Osteocyte (in vitro differentiated cells): Measurements from ENCODE around the gene ZFP62. TPM values are rescaled to one million over a fixed set of nuclear protein-coding genes. Genes with fewer than 3 reads are reported as not detected.
A peak's percentile ranks its signal among the peaks of the same experiment; 100 is the strongest.

Source experiments
- DNase-seq: peaks from one replicate; pipeline ENCODE4 v3.0.0; 2021; ENCODE audit warnings: mixed read lengths; ENCODE audit not compliant: unreplicated experiment; ENCODE audit errors: extremely low spot score
- H3K27ac Mint-ChIP-seq: one replicate; pipeline ENCODE4 v1.8.0; 2021; ENCODE audit warnings: mild to moderate bottlenecking, mixed read lengths; ENCODE audit not compliant: unreplicated experiment
- H3K27me3 Mint-ChIP-seq: one replicate; pipeline ENCODE4 v1.8.0; 2021; ENCODE audit warnings: mixed read lengths; ENCODE audit not compliant: unreplicated experiment
- H3K36me3 Mint-ChIP-seq: one replicate; pipeline ENCODE4 v1.8.0; 2021; ENCODE audit warnings: mixed read lengths; ENCODE audit not compliant: unreplicated experiment
- H3K4me1 Mint-ChIP-seq: one replicate; pipeline ENCODE4 v1.8.0; 2021; ENCODE audit warnings: mixed read lengths; ENCODE audit not compliant: unreplicated experiment
- H3K4me3 Mint-ChIP-seq: one replicate; pipeline ENCODE4 v1.8.0; 2021; ENCODE audit warnings: mild to moderate bottlenecking, moderate library complexity, mixed read lengths; ENCODE audit not compliant: unreplicated experiment
- H3K9me3 Mint-ChIP-seq: one replicate; pipeline ENCODE4 v1.8.0; 2021; ENCODE audit warnings: mixed read lengths; ENCODE audit not compliant: unreplicated experiment
- CTCF ChIP-seq: fragments of 200-600 bp; sonication (generic); IDR thresholded peaks from 2 replicates; pipeline ENCODE4 v1.5.0; 2021; ENCODE audit warnings: antibody characterized with exemption, mild to moderate bottlenecking, moderate library complexity
- total RNA-seq: library from RNA; stranded (reverse); gene quantifications from 2 replicates; pipeline ENCODE4 v1.2.1, GENCODE V29; 2021

The ZFP62 gene
- total RNA-seq, 1 donor from 2014 or later: 21.7 TPM

GRCh38 chr5:180813420-180813819 lies 47.7 kb downstream of the ZFP62 start:
- Mint-ChIP-seq H3K36me3 (no peaks in the 10 kb centered on the region), H3K9me3 (no peaks in the 10 kb centered on the region), H3K27me3 (no peaks in the 10 kb centered on the region), H3K4me3 (no peak overlapping the region), H3K27ac (no peak overlapping the region), H3K4me1 (peaks cover 37% of the 10 kb centered on the region)
- DNase-seq: no peak
- no peak for TF ChIP-seq CTCF

GRCh38 chr5:180811623-180812124 lies 49.4 kb downstream of the ZFP62 start:
- Mint-ChIP-seq H3K4me3 (peak overlapping the region; percentile 97), H3K36me3 (no peaks in the 10 kb centered on the region), H3K27me3 (no peaks in the 10 kb centered on the region), H3K4me1 (peaks cover 44% of the 10 kb centered on the region), H3K9me3 (no peaks in the 10 kb centered on the region), H3K27ac (peak overlapping the region; percentile 94)
- no peak for TF ChIP-seq CTCF
- DNase-seq: no peak

GRCh38 chr5:180810959-180811622 lies 50.0 kb downstream of the ZFP62 start:
- Mint-ChIP-seq H3K9me3 (no peaks in the 10 kb centered on the region), H3K27ac (peak overlapping the region; percentile 94), H3K4me3 (peak overlapping the region; percentile 97), H3K4me1 (peaks cover 46% of the 10 kb centered on the region), H3K27me3 (no peaks in the 10 kb centered on the region), H3K36me3 (no peaks in the 10 kb centered on the region)
- TF ChIP-seq CTCF: no peak
- no peak for DNase-seq

- TF ChIP-seq CTCF: no peak
- DNase-seq: peak; percentile 97
- H3K4me3 Mint-ChIP-seq: peak overlapping the region; percentile 97
- H3K4me1 Mint-ChIP-seq: peaks cover 52% of the 10 kb centered on the region
- no peaks in the 10 kb centered on the region for H3K9me3 Mint-ChIP-seq
- no peaks in the 10 kb centered on the region for H3K36me3 Mint-ChIP-seq
- H3K27ac Mint-ChIP-seq: peak overlapping the region; percentile 98
- no peaks in the 10 kb centered on the region for H3K27me3 Mint-ChIP-seq
Observed at GRCh38 chr5:180810210-180810958, 50.7 kb downstream of the ZFP62 start.
